ENCODE results near the gene VTCN1. TPM values are rescaled to one million over a fixed set of nuclear protein-coding genes. Genes with fewer than 3 reads are reported as not detected.

VTCN1 gene
- total RNA-seq, 4 donors from 2014 or later, result 1.7 to 9.4 (median 3.4) TPM

GRCh38 chr1:117146575-117147340 is 64.0 kb downstream of the VTCN1 start:
- H3K27ac ChIP-seq, result no peak overlapping the region
- WGBS, result 70% methylated on average over 8 of the region's 8 CpGs
- H3K4me1 ChIP-seq, result no peaks in the 10 kb centered on the region
- no peaks in the 10 kb centered on the region for H3K36me3 ChIP-seq
- H3K4me3 ChIP-seq, result no peak overlapping the region
- no peak for DNase-seq (ENCODE audit: low spot score in 2 of 2)
- no peaks in the 10 kb centered on the region for H3K9me3 ChIP-seq
- TF ChIP-seq POLR2AphosphoS5 (IDR thresholded peaks at IDR 0.05) (no peak), POLR2A (IDR thresholded peaks at IDR 0.05) (no peak), EP300 (IDR thresholded peaks at IDR 0.05) (no peak), CTCF (IDR thresholded peaks at IDR 0.05) (no peak)
- no peaks in the 10 kb centered on the region for H3K27me3 ChIP-seq

DNA sequence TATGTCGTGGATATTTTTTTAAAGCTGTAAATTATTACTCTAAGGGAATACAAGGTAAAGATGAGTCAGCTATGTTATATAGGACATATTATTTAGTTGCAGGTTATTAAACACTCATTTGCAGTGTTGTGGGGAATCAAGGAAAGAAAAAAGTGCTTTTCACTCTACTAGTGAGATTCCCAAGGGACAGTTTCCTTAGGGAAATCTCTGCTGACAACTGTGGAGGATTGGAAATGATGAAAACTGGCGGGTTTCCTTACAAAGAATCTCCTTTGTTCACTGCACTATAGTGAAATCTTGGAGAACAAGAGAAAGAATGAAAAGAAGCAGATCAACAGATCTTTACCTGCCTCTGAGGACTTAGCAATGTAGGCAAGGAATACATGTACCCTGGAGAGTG is 64.7 kb downstream of the VTCN1 start:
- Histone ChIP-seq H3K27me3 (no peaks in the 10 kb centered on the region), H3K4me1 (no peaks in the 10 kb centered on the region), H3K9me3 (no peaks in the 10 kb centered on the region), H3K36me3 (no peaks in the 10 kb centered on the region), H3K4me3 (no peak overlapping the region), H3K27ac (no peak overlapping the region)
- TF ChIP-seq CTCF (IDR thresholded peaks at IDR 0.05) (no peak), EP300 (IDR thresholded peaks at IDR 0.05) (no peak), POLR2AphosphoS5 (IDR thresholded peaks at IDR 0.05) (no peak), POLR2A (IDR thresholded peaks at IDR 0.05) (no peak)
- no peak for DNase-seq (ENCODE audit: low spot score in 2 of 2)
- 70% methylated on average over 2 of the region's 2 CpGs for whole genome bisulfite sequencing

DNA sequence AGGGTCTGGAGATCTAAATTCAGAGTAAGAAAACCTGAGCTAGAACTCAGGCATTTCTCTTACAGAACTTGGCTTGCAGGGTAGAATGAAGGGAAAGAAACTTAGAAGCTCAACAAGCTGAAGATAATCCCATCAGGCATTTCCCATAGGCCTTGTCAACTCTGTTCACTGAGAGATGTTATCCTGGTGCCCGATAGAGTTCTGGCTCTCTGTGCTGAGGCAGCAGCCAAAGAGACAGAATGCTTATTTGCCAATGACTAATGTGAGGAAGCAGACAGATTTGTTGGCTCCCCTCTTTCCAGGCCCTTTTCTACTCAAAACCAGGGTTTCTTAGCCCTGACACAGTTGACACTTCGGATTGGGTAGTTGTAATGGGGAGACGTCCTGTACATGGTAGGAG is 66.9 kb downstream of the VTCN1 start:
- no peak overlapping the region for H3K4me3 ChIP-seq
- DNase-seq (ENCODE audit: low spot score in 2 of 2), result no peak
- H3K9me3 ChIP-seq, result no peaks in the 10 kb centered on the region
- no peak for TF ChIP-seq CTCF (IDR thresholded peaks at IDR 0.05)
- TF ChIP-seq POLR2AphosphoS5 (IDR thresholded peaks at IDR 0.05), result no peak
- TF ChIP-seq POLR2A (IDR thresholded peaks at IDR 0.05), result no peak
- TF ChIP-seq EP300 (IDR thresholded peaks at IDR 0.05), result no peak
- H3K27ac ChIP-seq, result no peak overlapping the region
- H3K36me3 ChIP-seq, result no peaks in the 10 kb centered on the region
- H3K27me3 ChIP-seq, result no peaks in the 10 kb centered on the region
- H3K4me1 ChIP-seq, result no peaks in the 10 kb centered on the region
- 78% methylated on average over 3 of the region's 3 CpGs for WGBS

GRCh38 chr1:117143172-117143571 is 67.6 kb downstream of the VTCN1 start:
- no peak for DNase-seq (ENCODE audit: low spot score in 2 of 2)
- no peak overlapping the region for H3K27ac ChIP-seq

More at GRCh38 chr1:117143172-117143571, 67.6 kb downstream of the VTCN1 start:
- Histone ChIP-seq H3K27me3 (no peaks in the 10 kb centered on the region), H3K4me3 (no peak overlapping the region), H3K36me3 (no peaks in the 10 kb centered on the region), H3K4me1 (no peaks in the 10 kb centered on the region), H3K9me3 (no peaks in the 10 kb centered on the region)
- TF ChIP-seq POLR2A (IDR thresholded peaks at IDR 0.05) (no peak), CTCF (IDR thresholded peaks at IDR 0.05) (no peak), EP300 (IDR thresholded peaks at IDR 0.05) (no peak), POLR2AphosphoS5 (IDR thresholded peaks at IDR 0.05) (no peak)

Measured in suprapubic skin (tissue), 4 donors.